GM18517 (cell line): Measurements from ENCODE around the gene FAM114A2.
"Not testable (repeated sequence)": the region's sequence is repeated elsewhere in the genome, so short reads cannot be mapped to it uniquely, and the experiment has no call there.

Source experiments
- ATAC-seq: cut with Tn5 transposase; IDR thresholded peaks from one replicate; pipeline ENCODE4 v1.9.1; 2021; ENCODE audit warnings: mild to moderate bottlenecking, moderate library complexity; ENCODE audit not compliant: unreplicated experiment

Gene FAM114A2

GRCh38 chr5:154053468-154053867 is 14.8 kb upstream of the FAM114A2 start:
- no peak for ATAC-seq

GRCh38 chr5:154049636-154050035 is 10.9 kb upstream of the FAM114A2 start:
- no peak for ATAC-seq

DNA sequence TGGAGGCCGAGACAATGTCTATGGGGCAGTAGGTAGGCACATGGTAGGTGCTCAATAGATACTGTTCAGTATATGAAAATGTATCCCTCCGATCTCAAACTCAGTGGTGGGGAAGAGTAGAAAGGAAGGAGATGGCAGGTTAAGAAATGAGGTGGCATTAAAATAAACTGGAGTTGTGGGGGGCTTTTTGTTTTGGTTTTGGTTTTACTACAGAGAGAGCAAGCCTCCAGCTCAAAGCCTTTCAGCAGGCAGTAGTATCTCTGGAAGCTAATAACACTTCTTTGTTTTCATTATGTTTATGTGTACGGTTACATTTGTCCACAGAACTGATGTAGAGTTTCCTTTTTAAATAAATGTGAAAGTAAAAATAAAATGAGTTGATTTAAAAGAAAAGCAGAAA is 8.6 kb upstream of the FAM114A2 start:
- ATAC-seq: no peak

DNA sequence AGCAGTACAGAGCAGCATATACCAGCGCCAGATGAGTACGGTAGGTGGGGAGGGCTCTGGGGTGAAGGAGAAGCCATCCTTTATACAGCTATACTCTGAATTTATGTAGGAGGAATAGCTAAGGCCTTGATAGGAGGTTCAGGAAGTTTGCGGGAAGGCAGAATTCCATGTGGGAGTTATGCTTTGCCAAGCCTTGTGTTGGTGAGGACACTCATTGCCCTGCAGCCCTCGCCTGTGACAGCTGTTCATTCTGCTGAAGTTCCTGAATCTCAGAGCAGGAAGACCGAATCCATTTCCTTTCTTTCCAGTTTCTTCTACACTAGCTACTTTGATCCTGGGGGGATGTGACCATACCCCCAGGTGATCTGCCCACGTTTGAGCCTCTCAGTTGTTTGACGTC is 7.8 kb upstream of the FAM114A2 start:
- no peak for ATAC-seq

DNA sequence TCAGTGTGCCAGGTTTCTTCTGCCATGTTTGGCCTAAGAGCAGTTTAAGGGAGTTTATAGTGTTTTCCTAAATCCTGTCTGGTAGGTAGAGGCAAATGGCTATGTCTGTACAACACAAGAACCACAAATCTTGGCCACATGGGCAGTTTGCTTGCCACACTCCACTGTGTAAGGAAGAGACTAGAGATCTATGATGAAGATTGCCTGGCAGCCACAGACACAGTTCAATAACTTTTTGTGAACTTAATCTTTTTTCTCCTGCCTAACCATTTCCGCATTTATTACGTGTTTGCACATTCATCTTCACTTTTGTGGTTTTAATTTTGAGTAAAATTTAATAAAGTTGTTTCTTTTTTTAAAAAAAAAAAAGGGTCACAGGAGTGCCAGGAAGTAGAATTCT is 5.9 kb upstream of the FAM114A2 start:
- no peak for ATAC-seq

DNA sequence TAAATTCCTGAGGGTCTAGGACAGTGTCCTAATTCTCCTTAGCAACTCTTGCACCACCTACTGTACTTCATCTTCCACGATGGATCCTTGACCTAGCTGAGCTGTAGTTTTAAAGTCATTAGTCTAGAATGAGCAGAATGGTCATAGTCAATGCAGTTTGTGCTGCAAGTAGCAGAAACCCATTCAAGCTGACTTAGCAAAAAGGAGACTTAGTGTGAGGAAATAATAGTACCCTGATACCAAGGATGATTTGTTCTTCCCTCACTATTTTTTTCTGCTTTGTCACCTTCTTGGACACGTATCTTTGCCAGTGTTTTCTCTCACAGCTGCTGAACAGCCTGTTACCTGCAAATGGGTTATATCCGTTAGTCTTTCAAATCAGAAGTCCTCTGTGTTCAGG is 5.4 kb upstream of the FAM114A2 start:
- ATAC-seq: no peak

- ATAC-seq: no peak
Observed at GRCh38 chr5:154042766-154043165, 4.1 kb upstream of the FAM114A2 start.

- ATAC-seq: no peak
Observed at GRCh38 chr5:154039458-154039829, 734 bp upstream of the FAM114A2 start.

DNA sequence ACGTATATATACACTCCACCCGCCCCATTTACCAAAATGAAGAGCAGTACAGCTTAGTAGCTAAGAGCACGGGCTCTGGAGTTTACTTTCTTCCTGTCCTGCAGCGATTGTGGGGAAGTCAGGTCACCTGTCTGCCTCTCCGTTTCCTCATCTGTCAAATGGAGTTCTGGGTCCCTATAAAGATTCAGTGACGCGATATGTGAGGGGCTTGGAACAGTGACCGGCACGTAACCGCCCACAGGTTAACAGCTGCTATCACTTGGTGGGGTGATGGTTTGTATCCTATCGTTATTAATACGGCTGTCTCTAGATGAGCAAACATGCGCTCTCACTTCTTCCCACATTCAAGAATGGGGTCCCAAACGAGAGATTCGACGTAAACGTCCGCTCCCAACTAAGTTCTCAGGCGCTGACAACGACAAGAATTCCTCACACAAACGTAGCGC is 426 bp downstream of the FAM114A2 start:
- peak; percentile 58 for ATAC-seq

GRCh38 chr5:154034944-154035343 is 3.8 kb downstream of the FAM114A2 start:
- no peak for ATAC-seq

- ATAC-seq: no peak
Observed at GRCh38 chr5:154031937-154032489, 6.7 kb downstream of the FAM114A2 start.

DNA sequence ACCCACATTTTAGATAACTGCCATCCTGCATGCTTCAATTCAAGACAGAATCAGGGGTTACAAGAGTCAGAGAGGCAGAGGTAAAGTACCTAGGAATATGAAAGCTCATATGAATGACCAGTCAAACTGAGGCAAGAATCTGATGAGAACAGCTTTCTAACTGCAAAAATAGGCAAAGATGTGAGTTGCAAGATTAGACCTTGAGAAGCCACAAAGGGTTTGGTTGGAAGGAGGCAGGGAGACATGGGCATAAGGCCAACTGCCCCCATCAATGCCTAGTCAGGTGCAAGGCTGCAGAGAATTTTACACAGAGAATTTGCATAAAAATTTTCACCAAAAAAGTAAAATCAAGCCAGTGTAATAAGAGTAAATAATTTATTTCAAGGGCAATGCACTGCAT is 12.8 kb downstream of the FAM114A2 start:
- no peak for ATAC-seq

GRCh38 chr5:154018919-154019318 is 19.8 kb downstream of the FAM114A2 start:
- not testable (repeated sequence) for ATAC-seq

- no peak for ATAC-seq
Observed at GRCh38 chr5:154015071-154015693, 23.5 kb downstream of the FAM114A2 start.

DNA sequence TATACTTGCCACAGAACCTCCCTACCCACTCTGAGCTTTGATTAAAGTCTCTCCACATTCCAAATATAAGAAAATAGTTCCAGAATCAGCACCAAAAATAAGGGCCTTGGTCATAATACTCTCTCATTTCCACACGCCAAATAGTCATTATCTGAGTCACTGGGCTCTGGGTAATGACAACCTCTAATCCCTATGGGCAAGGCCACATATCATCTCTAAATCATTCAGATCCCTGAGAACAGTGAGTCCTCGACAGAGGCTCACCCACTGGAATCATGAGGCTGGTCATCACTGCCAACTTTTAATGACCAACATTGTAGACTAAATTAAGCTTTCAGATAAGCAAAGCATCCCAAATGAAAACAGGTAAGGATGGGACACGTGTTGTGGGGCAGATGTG is 28.1 kb downstream of the FAM114A2 start:
- ATAC-seq: no peak

DNA sequence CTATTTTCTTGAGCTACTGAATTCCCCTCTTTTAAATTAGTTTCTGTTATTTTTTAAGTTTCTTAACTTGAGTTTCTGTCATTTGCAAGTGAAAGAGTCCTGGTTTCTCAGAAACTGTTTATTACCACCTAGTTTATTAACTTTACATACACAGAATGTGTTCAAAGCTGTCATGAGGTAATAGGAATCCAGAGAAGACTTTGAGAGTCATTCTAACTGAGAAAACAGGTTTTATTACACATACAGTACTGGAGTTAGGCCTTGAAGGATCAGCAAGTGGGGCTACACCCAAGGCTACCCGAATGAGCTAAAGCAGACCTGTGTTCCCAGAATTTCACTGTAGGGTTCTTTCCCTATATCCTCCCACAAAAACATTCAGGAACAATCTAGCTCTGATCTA is 33.1 kb downstream of the FAM114A2 start:
- ATAC-seq: no peak

DNA sequence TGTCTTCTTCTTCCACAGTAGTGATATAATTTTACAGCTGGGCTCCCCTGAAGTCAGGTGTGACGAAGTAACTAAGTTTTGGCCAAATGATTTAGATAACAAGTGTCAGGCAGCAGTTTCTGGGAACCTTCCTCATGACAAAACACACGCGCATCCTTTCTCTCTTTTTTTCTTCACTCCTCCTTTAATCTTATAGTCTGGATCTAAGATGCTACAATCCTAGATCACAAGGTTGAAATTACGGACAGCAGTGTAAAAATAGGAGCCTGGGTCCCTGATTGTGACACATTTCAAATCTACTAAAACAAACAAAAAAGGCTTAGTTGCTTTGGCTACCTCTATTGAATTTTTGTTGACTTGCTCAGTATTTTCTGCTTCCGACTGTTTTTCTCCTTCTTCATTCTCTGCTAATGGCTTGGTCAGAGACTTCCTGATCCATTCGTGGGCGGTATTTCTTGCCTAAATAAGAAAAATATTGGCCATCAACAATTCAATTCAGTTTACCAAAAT is 36.1 kb downstream of the FAM114A2 start:
- no peak for ATAC-seq

DNA sequence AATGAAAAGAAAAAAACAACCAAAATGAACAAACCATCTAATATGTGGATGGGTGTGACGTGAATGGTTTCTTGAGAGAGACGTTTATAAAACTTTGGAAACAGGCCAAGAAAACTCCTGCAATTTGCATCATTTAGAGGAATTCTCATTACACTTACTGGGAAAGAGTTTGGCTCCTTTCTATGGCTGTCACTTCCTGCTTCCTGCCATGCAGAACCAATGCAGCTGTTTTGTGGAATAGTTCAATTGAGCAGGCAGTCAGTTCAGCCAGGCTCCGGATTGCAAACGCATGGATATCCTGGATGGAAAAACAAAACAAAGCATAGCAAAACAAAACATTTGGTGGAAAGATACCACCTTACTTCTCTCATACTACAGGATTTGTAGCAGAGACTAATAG is 36.6 kb downstream of the FAM114A2 start:
- ATAC-seq: no peak

GRCh38 chr5:154000703-154001102 is 38.0 kb downstream of the FAM114A2 start:
- no peak for ATAC-seq

- no peak for ATAC-seq
Observed at GRCh38 chr5:153999995-154000394, 38.7 kb downstream of the FAM114A2 start.

- ATAC-seq: no peak
Observed at GRCh38 chr5:153998768-153999167, 39.9 kb downstream of the FAM114A2 start.

DNA sequence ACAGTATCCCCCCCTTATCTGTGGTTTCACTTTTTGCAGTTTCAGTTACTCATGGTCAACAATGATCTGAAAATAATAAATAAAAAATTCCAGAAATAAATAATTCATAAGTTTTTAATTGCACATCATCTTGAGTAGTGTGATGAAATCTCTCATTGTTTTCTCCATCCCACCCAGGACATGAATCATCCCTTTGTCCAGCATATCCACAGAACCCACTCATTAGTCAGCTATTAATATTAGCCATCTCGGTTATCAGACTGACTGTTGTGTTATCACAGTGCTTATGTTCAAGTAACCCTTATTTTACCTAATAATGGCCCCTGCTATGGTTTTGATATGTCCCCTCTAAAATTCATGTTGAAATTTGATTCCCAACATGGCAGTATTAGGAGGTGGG is 40.7 kb downstream of the FAM114A2 start:
- no peak for ATAC-seq

DNA sequence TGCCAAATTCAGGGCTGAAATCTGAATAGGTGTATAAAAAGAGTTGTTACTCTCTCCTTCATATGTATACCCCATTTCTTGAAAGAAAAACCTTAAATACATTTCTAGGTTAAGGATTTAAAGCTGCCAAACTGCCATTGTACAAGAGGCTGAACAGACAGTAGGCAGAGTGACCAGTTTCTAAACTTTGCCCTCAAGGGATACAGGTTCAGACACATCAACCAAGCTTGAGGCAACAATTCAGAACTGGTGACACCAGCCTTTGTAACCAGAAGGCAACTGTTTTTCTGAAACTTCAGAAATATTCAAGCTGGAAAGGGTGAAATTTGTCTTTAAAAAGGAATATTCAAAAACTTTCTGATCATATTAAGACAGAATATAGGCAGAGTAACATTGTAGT is 47.5 kb downstream of the FAM114A2 start:
- ATAC-seq: no peak
